ENCODE results near the gene LMCD1.

The LMCD1 gene

GRCh38 chr3:8560366-8561007 is 58.9 kb downstream of the LMCD1 start:
- no peak overlapping the region for H3K4me3 ChIP-seq (ENCODE audit: insufficient read depth, low read length, poor library complexity, severe bottlenecking)
- no peak overlapping the region for H3K9ac ChIP-seq (ENCODE audit: low read length)
- no peak overlapping the region for H3K4me2 ChIP-seq (ENCODE audit: low read depth, low read length, poor library complexity, severe bottlenecking)
- H3F3A ChIP-seq (ENCODE audit: insufficient read depth), result no peaks in the 10 kb centered on the region
- H3K79me2 ChIP-seq (ENCODE audit: insufficient read depth, low read length), result no peaks in the 10 kb centered on the region
- H3K9me3 ChIP-seq (ENCODE audit: insufficient read depth, low read length), result no peaks in the 10 kb centered on the region
- no peaks in the 10 kb centered on the region for H3K36me3 ChIP-seq (ENCODE audit: low read length)
- H4K20me1 ChIP-seq (ENCODE audit: low read depth, low read length), result no peaks in the 10 kb centered on the region
- TF ChIP-seq CTCF (IDR thresholded peaks at IDR 0.05; ENCODE audit: insufficient read depth, low read length, poor library complexity, severe bottlenecking), result no peak
- no peak for TF ChIP-seq EZH2phosphoT487 (conservative IDR thresholded peaks at IDR 0.05; ENCODE audit: low read length)
- no peak overlapping the region for H3K27ac ChIP-seq (ENCODE audit: low read depth, low read length)
- no peaks in the 10 kb centered on the region for H3K9me2 ChIP-seq (replicated peaks; ENCODE audit: insufficient read depth, low read length)
- H3K27me3 ChIP-seq (ENCODE audit: low read length), result no peaks in the 10 kb centered on the region
- H2AFZ ChIP-seq (ENCODE audit: low read depth, low read length, severe bottlenecking), result no peak overlapping the region

GRCh38 chr3:8561370-8561769 is 59.7 kb downstream of the LMCD1 start:
- no peak for TF ChIP-seq EZH2phosphoT487 (conservative IDR thresholded peaks at IDR 0.05; ENCODE audit: low read length)
- no peak for TF ChIP-seq CTCF (IDR thresholded peaks at IDR 0.05; ENCODE audit: insufficient read depth, low read length, poor library complexity, severe bottlenecking)
- H3F3A ChIP-seq (ENCODE audit: insufficient read depth), result no peaks in the 10 kb centered on the region

GRCh38 chr3:8562081-8562595 is 60.5 kb downstream of the LMCD1 start:
- H3K27me3 ChIP-seq (ENCODE audit: low read length), result no peaks in the 10 kb centered on the region
- no peaks in the 10 kb centered on the region for H3K9me3 ChIP-seq (ENCODE audit: insufficient read depth, low read length)
- H3K36me3 ChIP-seq (ENCODE audit: low read length), result no peaks in the 10 kb centered on the region
- no peak overlapping the region for H2AFZ ChIP-seq (ENCODE audit: low read depth, low read length, severe bottlenecking)
- no peak overlapping the region for H3K9ac ChIP-seq (ENCODE audit: low read length)
- TF ChIP-seq CTCF (IDR thresholded peaks at IDR 0.05; ENCODE audit: insufficient read depth, low read length, poor library complexity, severe bottlenecking) (no peak), EZH2phosphoT487 (conservative IDR thresholded peaks at IDR 0.05; ENCODE audit: low read length) (no peak)
- no peaks in the 10 kb centered on the region for H3K79me2 ChIP-seq (ENCODE audit: insufficient read depth, low read length)
- no peak overlapping the region for H3K4me3 ChIP-seq (ENCODE audit: insufficient read depth, low read length, poor library complexity, severe bottlenecking)
- H3K4me2 ChIP-seq (ENCODE audit: low read depth, low read length, poor library complexity, severe bottlenecking), result no peak overlapping the region
- H3K27ac ChIP-seq (ENCODE audit: low read depth, low read length), result no peak overlapping the region
- H4K20me1 ChIP-seq (ENCODE audit: low read depth, low read length), result no peaks in the 10 kb centered on the region
- H3F3A ChIP-seq (ENCODE audit: insufficient read depth), result no peaks in the 10 kb centered on the region
- H3K9me2 ChIP-seq (replicated peaks; ENCODE audit: insufficient read depth, low read length), result no peaks in the 10 kb centered on the region

More at GRCh38 chr3:8561370-8561769, 59.7 kb downstream of the LMCD1 start:
- Histone ChIP-seq H3K27me3 (ENCODE audit: low read length) (no peaks in the 10 kb centered on the region), H3K27ac (ENCODE audit: low read depth, low read length) (no peak overlapping the region), H3K9ac (ENCODE audit: low read length) (no peak overlapping the region), H3K9me2 (replicated peaks; ENCODE audit: insufficient read depth, low read length) (no peaks in the 10 kb centered on the region), H3K4me2 (ENCODE audit: low read depth, low read length, poor library complexity, severe bottlenecking) (no peak overlapping the region), H3K36me3 (ENCODE audit: low read length) (no peaks in the 10 kb centered on the region), H3K9me3 (ENCODE audit: insufficient read depth, low read length) (no peaks in the 10 kb centered on the region), H4K20me1 (ENCODE audit: low read depth, low read length) (no peaks in the 10 kb centered on the region), H3K79me2 (ENCODE audit: insufficient read depth, low read length) (no peaks in the 10 kb centered on the region), H2AFZ (ENCODE audit: low read depth, low read length, severe bottlenecking) (no peak overlapping the region), H3K4me3 (ENCODE audit: insufficient read depth, low read length, poor library complexity, severe bottlenecking) (no peak overlapping the region)
